GM18517 (cell line): Measurements from ENCODE around the gene CCDC82.

Experiments
- ATAC-seq: cut with Tn5 transposase; IDR thresholded peaks from one replicate; pipeline ENCODE4 v1.9.1; 2021; ENCODE audit warnings: mild to moderate bottlenecking, moderate library complexity; ENCODE audit not compliant: unreplicated experiment

The CCDC82 gene

GRCh38 chr11:96309016-96309642 is 80.6 kb downstream of the CCDC82 start:
- no peak for ATAC-seq

GRCh38 chr11:96307776-96308140 is 82.0 kb downstream of the CCDC82 start:
- ATAC-seq = no peak

GRCh38 chr11:96306933-96307775 is 82.6 kb downstream of the CCDC82 start:
- ATAC-seq = no peak

GRCh38 chr11:96306600-96306932 is 83.1 kb downstream of the CCDC82 start:
- ATAC-seq = no peak

- ATAC-seq = no peak
These were observed 83.6 kb downstream of the CCDC82 start for GRCh38 chr11:96306071-96306470.

- no peak for ATAC-seq
These were observed 85.7 kb downstream of the CCDC82 start for GRCh38 chr11:96303980-96304379.

- ATAC-seq = no peak
These were observed 86.6 kb downstream of the CCDC82 start for GRCh38 chr11:96303064-96303463.
